GM12891 (cell line): ENCODE measurements around the gene SPATA16.

Experiments used
- DNase-seq: peaks from one replicate; pipeline ENCODE4 v3.0.0; 2011; ENCODE audit warnings: low spot score; ENCODE audit not compliant: insufficient read length
- FAIRE-seq: peaks from 2 replicates; lab custom pipeline; 2011; peaks lifted over from hg19 to GRCh38; lab: Jason Lieb, UNC
- PAX5 ChIP-seq: IDR thresholded peaks from 2 replicates; pipeline ENCODE4 v1.6.1; 2011; ENCODE audit warnings: low read length, moderate library complexity, mild to moderate bottlenecking; ENCODE audit not compliant: insufficient read depth, severe bottlenecking
- POLR2A ChIP-seq: IDR thresholded peaks from 2 replicates; pipeline ENCODE4 v1.6.1; 2011; ENCODE audit warnings: low read depth, low read length, control low read depth
- POLR2AphosphoS5 ChIP-seq: IDR thresholded peaks from 2 replicates; pipeline ENCODE4 v1.6.1; 2011; ENCODE audit warnings: low read depth, low read length, control low read depth
- POU2F2 ChIP-seq: IDR thresholded peaks from 2 replicates; pipeline ENCODE4 v1.6.1; 2011; ENCODE audit warnings: low read depth, mild to moderate bottlenecking, control low read depth, low read length, moderate library complexity
- SPI1 ChIP-seq: IDR thresholded peaks from 2 replicates; pipeline ENCODE4 v1.6.1; 2011; ENCODE audit warnings: low read depth, low read length, control low read depth
- TAF1 ChIP-seq: IDR thresholded peaks from 2 replicates; pipeline ENCODE4 v1.6.1; 2011; ENCODE audit warnings: low read depth, low read length, control low read depth

The SPATA16 gene

DNA sequence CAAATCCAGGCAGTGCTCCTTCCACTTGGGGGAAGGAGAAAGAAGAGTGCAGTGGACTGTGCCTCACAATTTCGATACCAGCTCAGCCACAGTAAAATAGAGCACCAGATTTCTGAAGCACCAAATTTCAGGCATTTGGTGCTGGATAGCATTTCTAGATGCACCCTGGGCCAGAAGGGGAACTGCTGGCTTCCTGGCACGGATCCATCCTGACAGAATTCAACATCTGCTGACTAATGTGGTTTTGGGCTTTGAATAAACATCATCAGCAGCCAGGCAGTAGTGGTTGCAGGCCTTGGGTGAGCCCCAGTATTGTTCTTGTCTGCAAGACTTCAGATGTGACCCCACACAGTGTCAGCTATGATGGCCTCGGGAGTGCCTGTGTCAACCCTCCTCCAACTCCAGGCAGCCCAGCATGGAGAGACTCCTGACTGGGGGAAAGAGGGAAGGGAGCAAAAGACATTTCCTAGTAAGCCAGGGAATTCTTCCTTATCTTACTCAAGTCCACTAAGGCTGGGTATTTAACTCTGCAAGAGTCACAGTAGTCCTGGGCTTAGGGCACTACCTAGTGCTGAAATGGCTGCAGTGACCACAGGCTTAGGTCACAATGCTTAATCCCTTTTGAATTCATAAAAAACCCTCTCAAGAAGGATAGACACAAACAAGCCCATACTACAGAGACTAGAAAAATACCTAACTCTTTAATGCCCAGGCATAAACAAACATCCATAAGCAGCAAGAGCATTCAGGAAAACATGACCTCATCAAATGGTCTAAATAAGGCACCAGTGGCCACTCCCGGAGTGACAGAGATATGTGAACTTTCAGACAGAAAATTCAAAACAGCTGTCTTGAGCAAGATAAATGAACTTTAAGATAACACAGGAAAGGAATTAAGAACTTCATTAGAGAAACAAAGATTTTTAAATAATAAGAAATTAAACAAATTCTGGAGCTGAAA, 74.7 kb downstream of the SPATA16 start:
- FAIRE-seq (no peak), DNase-seq (no peak)
- TF ChIP-seq POLR2A (no peak), TAF1 (no peak), SPI1 (no peak), POLR2AphosphoS5 (no peak), PAX5 (no peak), POU2F2 (no peak)

DNA sequence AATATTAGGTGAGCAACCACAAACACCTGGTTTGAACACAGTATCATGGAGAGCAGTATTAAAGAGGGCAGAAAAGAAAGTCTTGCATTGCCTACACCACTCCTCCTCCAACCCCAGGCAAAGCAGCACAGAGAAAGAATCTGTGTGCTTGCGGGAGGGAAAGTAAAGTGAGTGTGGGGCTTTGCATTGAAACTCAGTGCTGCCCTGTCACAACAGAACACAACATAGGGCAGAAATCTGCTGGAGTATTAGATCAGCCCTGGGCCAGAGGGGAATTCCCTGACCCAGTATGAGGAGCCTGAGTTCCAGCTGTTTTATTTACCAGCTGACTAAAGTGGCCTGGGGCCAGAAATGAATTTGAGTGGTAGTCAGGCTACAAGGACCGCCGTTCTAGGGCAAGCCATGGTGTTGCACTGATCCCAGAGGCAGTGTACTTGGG, 75.5 kb downstream of the SPATA16 start:
- DNase-seq (no peak), FAIRE-seq (no peak)
- TF ChIP-seq TAF1 (no peak), POLR2A (no peak), POU2F2 (no peak), SPI1 (no peak), PAX5 (no peak), POLR2AphosphoS5 (no peak)

DNA sequence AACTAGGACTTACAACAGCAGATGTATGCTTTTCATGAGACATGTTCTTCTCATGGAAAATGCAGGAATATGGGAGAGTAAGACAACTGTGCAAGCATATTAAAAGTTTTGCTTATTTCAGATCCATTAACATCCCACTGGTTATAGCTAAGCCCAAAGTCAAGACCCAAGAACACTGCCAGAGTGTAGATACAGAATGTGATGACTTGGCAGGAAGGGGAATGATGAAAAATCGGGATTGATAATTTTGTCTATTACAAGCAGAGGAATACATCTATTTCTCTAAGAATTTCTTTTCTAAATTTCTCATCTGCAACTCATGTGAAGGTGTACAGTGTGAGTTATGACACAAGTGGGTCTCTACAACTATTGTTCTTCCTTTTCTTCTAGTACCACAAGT, 76.4 kb downstream of the SPATA16 start:
- no peak for TF ChIP-seq PAX5
- TF ChIP-seq POU2F2, result no peak
- no peak for TF ChIP-seq SPI1
- no peak for TF ChIP-seq POLR2A
- TF ChIP-seq POLR2AphosphoS5, result no peak
- no peak for TF ChIP-seq TAF1
- FAIRE-seq, result no peak
- DNase-seq, result no peak

DNA sequence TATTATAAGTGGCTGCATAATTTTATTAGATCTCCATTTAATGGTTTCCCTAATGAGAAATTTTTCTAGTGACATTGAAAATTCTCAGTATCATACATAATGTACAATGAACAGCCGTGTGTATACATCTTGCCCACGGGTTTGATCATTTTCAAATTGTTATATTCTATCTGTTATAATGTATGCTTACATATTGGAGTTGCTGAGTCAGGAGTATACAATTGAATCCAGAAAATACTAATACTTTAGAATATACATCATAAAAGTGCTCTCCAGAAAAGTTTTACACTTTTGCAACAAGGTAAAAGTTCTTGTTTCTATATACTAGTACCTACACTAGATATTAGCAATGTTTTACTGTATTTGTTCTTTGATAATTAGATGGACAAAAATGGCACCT, 82.8 kb downstream of the SPATA16 start:
- no peak for TF ChIP-seq PAX5
- no peak for TF ChIP-seq POLR2AphosphoS5
- TF ChIP-seq TAF1, result no peak
- TF ChIP-seq SPI1, result no peak
- no peak for TF ChIP-seq POU2F2
- no peak for TF ChIP-seq POLR2A
- FAIRE-seq (no peak), DNase-seq (no peak)

DNA sequence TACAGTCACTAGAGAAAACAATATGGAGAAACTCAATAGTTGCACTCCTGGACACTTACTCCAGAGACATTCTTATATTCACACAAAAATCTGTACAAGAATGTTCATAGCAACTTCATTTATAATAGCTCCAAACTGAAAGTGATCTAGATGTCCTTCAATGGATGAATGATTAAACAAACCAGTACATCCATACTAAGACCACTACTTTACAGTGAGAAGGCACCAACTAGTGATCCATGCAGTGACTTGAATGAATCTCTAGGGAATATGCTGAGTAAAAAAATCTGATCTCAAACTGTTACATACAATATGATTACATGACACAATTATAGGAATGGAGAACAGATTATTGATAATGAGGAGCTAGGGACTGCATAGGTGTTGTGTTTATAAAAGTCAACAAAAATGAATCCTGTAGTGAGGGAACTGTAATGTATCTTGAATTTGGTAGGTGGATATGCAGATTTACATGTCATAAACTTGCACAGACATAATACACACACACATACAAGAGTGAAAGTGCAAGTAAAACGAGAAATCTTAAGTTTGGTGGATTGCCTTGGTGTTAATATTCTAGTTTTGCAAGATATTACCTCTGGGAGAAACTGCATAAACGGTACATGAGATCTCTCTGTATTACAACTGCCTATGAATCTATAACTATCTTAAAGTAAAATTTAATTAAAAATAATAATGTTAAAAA, 85.7 kb downstream of the SPATA16 start:
- no peak for FAIRE-seq

DNA sequence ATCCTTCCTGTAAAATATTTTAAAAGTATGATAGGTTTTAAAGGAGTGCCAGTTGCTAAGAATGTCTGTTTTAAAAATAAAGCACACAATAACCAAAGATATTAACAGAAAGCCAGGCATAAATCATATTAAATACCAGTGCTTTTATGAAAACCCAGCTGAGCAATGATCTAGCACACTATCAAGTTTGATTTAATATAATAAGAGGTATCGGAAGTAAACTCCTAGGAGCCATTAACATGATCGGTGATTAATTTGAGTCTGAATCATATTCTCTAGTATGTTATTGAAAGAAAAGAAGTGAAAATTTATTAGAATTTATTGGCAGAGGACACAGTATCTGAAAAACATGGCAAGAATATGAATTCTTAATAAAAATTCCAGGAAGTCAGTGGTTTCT, 91.7 kb downstream of the SPATA16 start:
- FAIRE-seq (no peak), DNase-seq (no peak)
- TF ChIP-seq PAX5 (no peak), POLR2A (no peak), POU2F2 (no peak), SPI1 (no peak), POLR2AphosphoS5 (no peak)

More for the DNA sequence above, 85.7 kb downstream of the SPATA16 start:
- TF ChIP-seq POU2F2, result no peak
- TF ChIP-seq PAX5, result no peak
- no peak for TF ChIP-seq TAF1
- no peak for TF ChIP-seq SPI1
- no peak for TF ChIP-seq POLR2A
- TF ChIP-seq POLR2AphosphoS5, result no peak
- DNase-seq, result no peak

DNA sequence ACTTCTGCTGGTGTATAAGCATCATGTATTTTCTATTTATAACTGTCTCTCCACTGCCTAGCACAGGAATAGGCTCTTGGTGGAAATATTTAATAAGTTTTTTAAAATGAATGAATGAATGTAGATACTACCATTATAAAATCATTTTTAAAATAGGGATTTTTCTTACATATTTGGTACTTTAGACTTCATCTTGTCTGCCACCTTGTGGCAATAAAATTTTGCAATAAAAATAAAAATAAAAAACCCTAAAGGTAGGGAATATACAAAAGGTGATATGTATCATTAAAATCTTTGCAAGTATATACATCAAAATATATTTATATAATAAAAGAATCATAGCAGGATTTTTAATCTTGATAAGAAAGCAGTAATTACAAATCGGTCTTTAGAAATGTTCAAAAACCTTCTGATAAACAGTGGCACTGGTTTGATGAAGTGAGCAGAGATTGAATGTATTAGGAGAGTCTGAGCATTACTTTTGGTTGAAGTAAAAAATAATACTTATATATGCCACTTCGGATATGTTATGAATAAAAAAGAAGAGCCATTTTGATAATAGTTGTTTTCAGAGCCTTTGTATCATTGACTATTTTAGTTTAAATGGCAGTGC, 95.2 kb downstream of the SPATA16 start:
- TF ChIP-seq SPI1 (no peak), POU2F2 (no peak), POLR2A (no peak), POLR2AphosphoS5 (no peak), PAX5 (no peak), TAF1 (no peak)
- no peak for DNase-seq
- no peak for FAIRE-seq

DNA sequence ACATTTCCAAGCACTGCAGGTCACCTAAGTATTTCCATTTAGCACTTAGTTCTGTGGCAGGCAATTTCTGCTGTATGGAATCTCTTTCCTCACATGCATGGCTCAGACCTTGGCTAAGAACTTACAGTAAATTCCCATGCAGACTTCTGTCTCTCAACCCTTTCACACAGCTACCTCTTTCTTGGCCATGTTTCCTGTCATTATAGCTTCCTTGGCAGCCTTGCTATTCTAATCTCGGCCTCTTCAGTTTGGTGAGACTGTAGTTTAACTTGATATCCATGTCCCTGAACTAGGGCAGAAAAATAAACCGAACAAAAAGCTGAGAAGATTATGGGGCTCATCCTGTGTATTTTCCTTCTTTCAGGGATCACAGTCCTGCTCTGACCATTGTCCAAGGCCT, 96.0 kb downstream of the SPATA16 start:
- no peak for TF ChIP-seq POLR2AphosphoS5
- no peak for TF ChIP-seq TAF1
- TF ChIP-seq PAX5, result no peak
- no peak for TF ChIP-seq SPI1
- TF ChIP-seq POU2F2, result no peak
- no peak for TF ChIP-seq POLR2A
- FAIRE-seq (no peak), DNase-seq (no peak)

DNA sequence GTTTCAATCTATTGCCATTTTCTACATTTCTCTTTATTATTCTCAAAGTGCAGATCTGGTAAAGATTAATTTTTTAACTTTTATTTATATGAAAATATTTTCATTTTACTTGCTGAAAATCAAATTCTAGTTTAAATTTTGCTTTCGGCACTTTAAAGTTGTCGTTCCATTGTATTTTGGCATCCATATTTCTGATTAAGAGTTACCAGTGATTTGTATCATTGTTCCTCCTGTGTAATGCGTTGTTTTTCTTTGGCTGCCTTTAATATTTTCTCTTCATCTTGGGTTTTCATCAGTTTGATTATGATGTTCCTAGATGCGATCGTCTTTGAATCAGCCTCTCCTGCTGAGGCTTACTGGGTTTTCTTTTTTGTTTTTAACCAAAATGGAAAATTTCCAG, 97.3 kb downstream of the SPATA16 start:
- no peak for FAIRE-seq
- no peak for DNase-seq
- TF ChIP-seq POLR2A (no peak), PAX5 (no peak), SPI1 (no peak), TAF1 (no peak), POLR2AphosphoS5 (no peak), POU2F2 (no peak)
